Measurements from ENCODE around the gene GRIK1.

GRIK1 gene

DNA sequence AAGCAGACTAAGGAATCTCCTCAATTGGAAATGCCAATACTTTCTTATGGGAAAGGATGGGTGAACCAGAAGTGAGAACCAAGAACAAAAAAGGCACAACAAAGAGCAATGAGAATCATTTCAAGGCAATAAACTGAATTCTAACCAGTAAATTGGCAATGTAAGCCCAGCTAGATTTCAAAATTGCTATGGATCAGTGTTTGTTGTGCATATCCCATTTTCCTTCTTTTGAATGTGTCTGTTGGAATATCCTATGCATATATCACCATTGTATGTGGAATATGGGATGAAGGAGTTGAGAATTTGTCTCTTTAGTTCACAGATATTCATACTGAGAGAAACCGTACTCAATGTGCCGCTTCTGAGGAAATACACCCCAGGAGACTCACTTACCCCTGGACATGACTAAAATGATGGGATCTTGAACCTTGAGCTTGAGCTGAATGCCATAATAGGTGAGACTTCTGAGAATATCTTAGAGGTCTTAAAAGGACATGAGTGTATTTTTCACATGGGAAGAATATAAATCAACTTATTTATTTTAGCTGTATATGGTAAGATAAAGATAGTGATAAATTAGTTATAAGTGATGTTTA lies 425.0 kb downstream of the GRIK1 start:
- no peak overlapping the region for H3K27ac ChIP-seq (ENCODE audit: low read depth, low read length)
- no peak overlapping the region for H3K4me3 ChIP-seq (ENCODE audit: low read length)
- no peaks in the 10 kb centered on the region for H3K9me2 ChIP-seq (replicated peaks; ENCODE audit: control insufficient read depth, low read length)
- H3K36me3 ChIP-seq (ENCODE audit: control insufficient read depth, low read length): no peaks in the 10 kb centered on the region
- H4K20me1 ChIP-seq (ENCODE audit: control insufficient read depth, insufficient read depth, low read depth, low read length): no peaks in the 10 kb centered on the region
- H3K27me3 ChIP-seq (ENCODE audit: control insufficient read depth, low read length): no peaks in the 10 kb centered on the region
- H3K4me1 ChIP-seq (ENCODE audit: control insufficient read depth, low read length): no peaks in the 10 kb centered on the region
- 0 out of 2 replicates have a peak, but pooled peaks cover 3% of the 10 kb centered on the region for H3K9me3 ChIP-seq (ENCODE audit: control insufficient read depth, insufficient read depth, low read length)
- no peaks in the 10 kb centered on the region for H3K79me2 ChIP-seq (ENCODE audit: control insufficient read depth, low read length)
- no peak for TF ChIP-seq EZH2phosphoT487 (IDR thresholded peaks at IDR 0.05; ENCODE audit: borderline replicate concordance, low read length)
- TF ChIP-seq, protein P1, sequence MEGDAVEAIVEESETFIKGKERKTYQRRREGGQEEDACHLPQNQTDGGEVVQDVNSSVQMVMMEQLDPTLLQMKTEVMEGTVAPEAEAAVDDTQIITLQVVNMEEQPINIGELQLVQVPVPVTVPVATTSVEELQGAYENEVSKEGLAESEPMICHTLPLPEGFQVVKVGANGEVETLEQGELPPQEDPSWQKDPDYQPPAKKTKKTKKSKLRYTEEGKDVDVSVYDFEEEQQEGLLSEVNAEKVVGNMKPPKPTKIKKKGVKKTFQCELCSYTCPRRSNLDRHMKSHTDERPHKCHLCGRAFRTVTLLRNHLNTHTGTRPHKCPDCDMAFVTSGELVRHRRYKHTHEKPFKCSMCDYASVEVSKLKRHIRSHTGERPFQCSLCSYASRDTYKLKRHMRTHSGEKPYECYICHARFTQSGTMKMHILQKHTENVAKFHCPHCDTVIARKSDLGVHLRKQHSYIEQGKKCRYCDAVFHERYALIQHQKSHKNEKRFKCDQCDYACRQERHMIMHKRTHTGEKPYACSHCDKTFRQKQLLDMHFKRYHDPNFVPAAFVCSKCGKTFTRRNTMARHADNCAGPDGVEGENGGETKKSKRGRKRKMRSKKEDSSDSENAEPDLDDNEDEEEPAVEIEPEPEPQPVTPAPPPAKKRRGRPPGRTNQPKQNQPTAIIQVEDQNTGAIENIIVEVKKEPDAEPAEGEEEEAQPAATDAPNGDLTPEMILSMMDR (IDR thresholded peaks at IDR 0.05; ENCODE audit: low read depth, low read length, poor library complexity, severe bottlenecking): no peak
- no peaks in the 10 kb centered on the region for H3F3A ChIP-seq (ENCODE audit: control insufficient read depth, insufficient read depth)
- no peak overlapping the region for H3K4me2 ChIP-seq (ENCODE audit: low read length)

DNA sequence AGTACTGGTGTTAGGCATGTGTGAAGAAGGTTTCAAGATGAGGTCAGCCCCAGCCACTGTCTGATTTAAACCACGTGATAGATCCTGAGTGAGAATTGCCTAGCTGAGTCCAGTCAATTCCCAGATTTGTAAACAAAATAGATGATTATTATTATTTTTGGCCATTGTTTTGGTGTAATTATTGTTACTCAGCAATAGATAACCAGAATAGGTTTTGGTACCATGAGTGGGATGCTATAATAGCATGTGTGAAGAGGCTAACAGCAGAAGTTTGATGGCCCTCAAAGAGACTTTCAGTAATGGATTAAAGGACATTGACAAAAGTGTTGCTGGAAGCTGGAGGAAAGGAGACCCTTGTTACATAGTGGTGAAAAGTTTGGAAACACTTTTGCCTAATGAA lies 426.3 kb downstream of the GRIK1 start:
- Histone ChIP-seq H3K27ac (ENCODE audit: low read depth, low read length) (no peak overlapping the region), H3K9me2 (replicated peaks; ENCODE audit: control insufficient read depth, low read length) (no peaks in the 10 kb centered on the region; the same call in 1 of the 2 replicates), H3K36me3 (ENCODE audit: control insufficient read depth, low read length) (no peaks in the 10 kb centered on the region), H3K4me2 (ENCODE audit: low read length) (no peak overlapping the region), H3K79me2 (ENCODE audit: control insufficient read depth, low read length) (no peaks in the 10 kb centered on the region), H3K27me3 (ENCODE audit: control insufficient read depth, low read length) (no peaks in the 10 kb centered on the region), H3K4me3 (ENCODE audit: low read length) (no peak overlapping the region), H3K9me3 (ENCODE audit: control insufficient read depth, insufficient read depth, low read length) (0 out of 2 replicates have a peak, but pooled peaks cover 3% of the 10 kb centered on the region), H3K4me1 (ENCODE audit: control insufficient read depth, low read length) (no peaks in the 10 kb centered on the region), H4K20me1 (ENCODE audit: control insufficient read depth, insufficient read depth, low read depth, low read length) (no peaks in the 10 kb centered on the region), H3F3A (ENCODE audit: control insufficient read depth, insufficient read depth) (no peaks in the 10 kb centered on the region)
- TF ChIP-seq, protein P1 (IDR thresholded peaks at IDR 0.05; ENCODE audit: low read depth, low read length, poor library complexity, severe bottlenecking): no peak

- Histone ChIP-seq H3K9me2 (replicated peaks; ENCODE audit: control insufficient read depth, low read length) (no peaks in the 10 kb centered on the region; the same call in 1 of the 2 replicates), H3F3A (ENCODE audit: control insufficient read depth, insufficient read depth) (no peaks in the 10 kb centered on the region), H3K4me1 (ENCODE audit: control insufficient read depth, low read length) (no peaks in the 10 kb centered on the region), H3K4me2 (ENCODE audit: low read length) (no peak overlapping the region), H3K79me2 (ENCODE audit: control insufficient read depth, low read length) (no peaks in the 10 kb centered on the region), H3K9me3 (ENCODE audit: control insufficient read depth, insufficient read depth, low read length) (0 out of 2 replicates have a peak, but pooled peaks cover 3% of the 10 kb centered on the region), H3K36me3 (ENCODE audit: control insufficient read depth, low read length) (no peaks in the 10 kb centered on the region), H3K4me3 (ENCODE audit: low read length) (no peak overlapping the region), H3K27ac (ENCODE audit: low read depth, low read length) (no peak overlapping the region), H3K27me3 (ENCODE audit: control insufficient read depth, low read length) (no peaks in the 10 kb centered on the region), H4K20me1 (ENCODE audit: control insufficient read depth, insufficient read depth, low read depth, low read length) (no peaks in the 10 kb centered on the region)
- TF ChIP-seq, protein P1 (IDR thresholded peaks at IDR 0.05; ENCODE audit: low read depth, low read length, poor library complexity, severe bottlenecking): no peak
- no peak for TF ChIP-seq EZH2phosphoT487 (IDR thresholded peaks at IDR 0.05; ENCODE audit: borderline replicate concordance, low read length)
Measured at GRCh38 chr21:29511096-29511495, 428.7 kb downstream of the GRIK1 start.

All from DOHH2 (cell line).